GM18907 (cell line): ENCODE data around the gene HMGN1.
"Not testable (repeated sequence)": the region's sequence is repeated elsewhere in the genome, so short reads cannot be mapped to it uniquely, and the experiment has no call there.

Source experiments
- ATAC-seq: cut with Tn5 transposase; IDR thresholded peaks from one replicate; pipeline ENCODE4 v1.9.1; 2021; ENCODE audit warnings: mild to moderate bottlenecking, moderate library complexity; ENCODE audit not compliant: unreplicated experiment

Gene HMGN1

GRCh38 chr21:39369896-39370288, 21.0 kb upstream of the HMGN1 start:
- not testable (repeated sequence) for ATAC-seq

- ATAC-seq: no peak
Observed at GRCh38 chr21:39367783-39368182, 18.9 kb upstream of the HMGN1 start.

- no peak for ATAC-seq
Observed at GRCh38 chr21:39366563-39366962, 17.7 kb upstream of the HMGN1 start.

- no peak for ATAC-seq
Observed at GRCh38 chr21:39364949-39365348, 16.1 kb upstream of the HMGN1 start.

GRCh38 chr21:39363607-39364555, 15.0 kb upstream of the HMGN1 start:
- no peak for ATAC-seq

GRCh38 chr21:39362733-39363132, 13.8 kb upstream of the HMGN1 start:
- no peak for ATAC-seq

- no peak for ATAC-seq
Observed at GRCh38 chr21:39359382-39359781, 10.5 kb upstream of the HMGN1 start.

DNA sequence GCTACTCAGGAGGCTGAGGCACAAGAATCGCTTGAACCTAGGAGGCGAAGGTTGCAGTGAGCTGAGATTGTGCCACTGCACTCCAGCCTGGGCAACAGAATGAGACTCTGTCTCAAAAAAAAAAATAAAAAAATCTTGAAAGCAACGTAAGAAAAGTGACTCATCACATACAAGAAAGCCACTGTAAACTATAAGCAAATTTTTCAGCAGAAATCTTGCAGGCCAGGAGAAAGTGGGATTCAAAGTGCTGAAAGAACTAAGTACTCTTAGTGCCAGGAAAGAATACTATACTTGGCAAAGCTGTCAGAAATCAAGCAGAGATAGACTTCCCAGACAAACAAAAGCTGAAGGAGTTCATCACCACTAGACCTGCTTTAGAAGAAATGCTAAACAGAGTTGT, 4.4 kb upstream of the HMGN1 start:
- no peak for ATAC-seq

DNA sequence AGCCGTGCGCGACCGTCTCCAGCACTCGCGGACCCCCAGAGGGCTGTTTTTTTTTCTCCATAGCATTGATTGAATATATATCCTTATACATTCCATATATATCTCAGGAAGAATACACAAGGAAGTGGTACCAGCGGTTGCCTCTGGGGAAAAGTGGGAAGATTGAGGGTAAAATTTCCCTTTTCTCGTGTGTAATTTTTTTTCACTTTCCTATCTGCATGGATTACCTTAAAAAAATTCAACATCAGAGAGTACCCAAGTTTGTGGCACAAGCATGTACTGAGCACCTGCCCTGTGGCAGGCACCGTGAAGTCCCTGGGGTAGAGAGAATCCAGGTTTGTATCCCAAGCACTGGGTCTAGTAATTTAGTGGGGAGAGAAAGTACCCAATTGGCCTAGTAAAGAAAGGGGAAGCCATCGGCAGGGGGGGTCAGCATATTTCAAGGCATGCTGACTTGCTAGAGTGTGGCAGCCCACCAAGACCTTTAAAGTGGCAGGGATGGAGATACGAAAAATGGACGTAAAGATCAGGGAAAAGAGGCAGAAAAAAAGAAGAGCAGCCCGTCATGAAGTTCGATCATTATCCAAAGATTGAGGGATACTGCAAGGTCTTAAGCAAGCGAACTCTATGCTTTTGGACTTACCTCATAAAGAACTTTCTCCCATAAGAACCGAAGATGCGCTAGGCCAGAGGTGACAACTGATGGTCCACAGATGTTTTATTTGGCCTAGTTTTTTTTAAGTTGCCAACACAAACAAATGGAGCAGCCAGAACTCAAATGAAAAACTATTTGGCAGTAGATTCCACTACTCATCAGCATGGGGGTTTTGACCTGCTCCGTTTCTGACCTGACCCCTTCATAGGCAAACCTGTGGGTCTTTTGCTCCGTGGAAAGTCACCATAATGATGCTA, 1.5 kb upstream of the HMGN1 start:
- ATAC-seq: no peak

DNA sequence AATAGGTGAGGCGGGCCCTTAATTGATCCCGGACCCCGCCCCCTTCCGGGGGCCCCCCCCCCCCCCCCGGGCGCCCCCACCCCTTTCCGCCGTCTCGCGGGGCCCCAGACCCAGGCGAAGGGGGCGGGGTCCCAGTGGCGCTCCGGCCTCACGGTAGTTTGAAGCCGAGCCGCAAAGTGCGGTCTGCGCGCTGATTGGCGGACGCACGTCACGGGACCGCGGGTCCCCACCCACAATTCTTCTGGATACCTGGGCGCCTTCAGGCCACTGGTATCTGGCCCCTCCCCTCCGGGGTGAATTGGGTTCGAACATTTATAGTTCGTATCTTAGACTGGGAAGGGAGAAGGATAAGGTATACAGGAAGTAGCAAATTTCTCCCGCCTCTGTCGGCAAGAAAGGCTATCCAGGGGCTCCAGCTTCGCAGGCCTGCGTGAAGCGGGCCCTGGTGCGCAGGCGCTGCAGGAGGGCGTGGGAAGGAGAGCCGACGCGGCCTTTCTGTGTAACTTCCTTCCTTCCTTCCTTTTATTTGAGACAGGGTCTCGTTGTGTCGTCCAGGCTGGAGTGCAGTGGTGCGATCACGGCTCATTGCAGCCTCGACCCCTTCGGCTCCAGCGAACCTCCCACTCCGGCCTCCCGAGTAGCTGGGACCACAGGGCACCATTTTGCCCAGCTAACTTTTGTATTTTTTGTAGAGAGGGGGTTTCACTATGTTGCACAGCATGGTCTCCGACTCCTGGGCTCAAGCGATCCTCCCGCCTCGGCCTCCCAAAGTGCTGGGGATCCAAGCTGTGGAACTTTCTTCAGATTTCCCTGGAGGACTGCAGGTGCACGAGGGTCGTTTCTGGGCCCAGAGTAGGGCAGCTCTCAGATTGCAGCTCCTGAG, 564 bp upstream of the HMGN1 start:
- ATAC-seq: peak; percentile 89

DNA sequence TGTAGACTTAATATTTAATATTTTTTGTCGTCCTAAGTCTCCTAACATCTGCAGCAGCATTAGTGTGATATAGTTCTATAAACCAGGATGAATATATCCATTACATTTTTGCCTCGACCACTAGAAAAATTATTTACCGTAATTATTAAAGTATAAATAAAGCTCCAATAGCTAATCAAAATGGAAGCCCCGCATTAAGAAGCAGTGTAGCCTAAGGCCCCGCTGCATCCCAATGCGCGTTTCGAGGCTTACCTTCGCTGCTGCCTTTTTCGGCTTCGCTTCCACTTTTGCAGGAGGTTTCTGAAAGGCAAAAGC, 891 bp downstream of the HMGN1 start:
- no peak for ATAC-seq

GRCh38 chr21:39347537-39347936, 1.4 kb downstream of the HMGN1 start:
- no peak for ATAC-seq

DNA sequence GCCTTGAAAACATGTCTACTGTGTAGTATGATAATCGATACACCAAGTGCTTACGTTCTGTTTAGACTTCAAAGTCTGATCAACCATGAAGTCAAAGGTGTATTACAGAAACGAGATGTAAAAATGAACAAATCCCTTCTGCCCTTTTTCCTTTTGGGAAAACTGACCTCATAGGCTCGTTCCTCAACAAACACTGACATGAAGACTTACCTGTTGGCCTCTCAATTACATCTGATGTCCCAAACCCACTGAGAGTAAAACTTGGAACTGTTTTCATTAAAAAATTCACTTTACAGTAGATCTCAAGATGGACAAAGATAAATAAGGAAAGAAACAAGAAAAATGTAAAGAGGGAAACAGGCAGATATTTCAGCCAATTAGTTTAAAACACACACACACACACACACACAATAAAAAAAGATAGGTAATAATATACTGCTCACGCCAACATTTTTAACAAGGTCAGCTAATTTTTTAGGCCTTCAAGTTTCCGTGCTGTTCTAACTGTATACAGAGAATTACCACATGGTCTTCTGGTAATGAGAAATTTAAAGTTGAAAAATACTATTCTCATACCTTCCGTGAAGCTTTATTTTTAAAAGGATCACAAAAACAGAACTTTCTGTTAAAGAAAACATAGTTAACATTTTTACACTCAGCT, 2.1 kb downstream of the HMGN1 start:
- no peak for ATAC-seq

GRCh38 chr21:39346206-39346605, 2.7 kb downstream of the HMGN1 start:
- ATAC-seq: no peak

DNA sequence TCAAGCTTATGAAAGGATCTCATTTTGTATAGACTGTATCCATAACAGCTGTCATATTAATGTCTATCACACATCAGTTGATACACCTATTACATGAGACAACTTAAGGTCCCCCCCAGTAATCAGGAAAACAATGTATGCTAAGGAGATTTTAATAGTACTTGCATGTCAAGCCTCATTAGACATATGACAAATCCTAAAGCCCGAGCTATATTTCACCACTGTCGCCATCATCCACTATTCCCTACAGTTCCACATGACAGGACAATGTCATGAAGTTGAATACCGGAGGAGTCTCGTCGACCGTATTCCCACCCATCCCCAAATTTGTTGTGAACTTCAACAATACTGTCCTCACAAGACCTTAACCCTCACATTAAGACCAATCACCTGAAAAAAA, 3.4 kb downstream of the HMGN1 start:
- ATAC-seq: no peak

- no peak for ATAC-seq
Observed at GRCh38 chr21:39344848-39345247, 4.0 kb downstream of the HMGN1 start.

DNA sequence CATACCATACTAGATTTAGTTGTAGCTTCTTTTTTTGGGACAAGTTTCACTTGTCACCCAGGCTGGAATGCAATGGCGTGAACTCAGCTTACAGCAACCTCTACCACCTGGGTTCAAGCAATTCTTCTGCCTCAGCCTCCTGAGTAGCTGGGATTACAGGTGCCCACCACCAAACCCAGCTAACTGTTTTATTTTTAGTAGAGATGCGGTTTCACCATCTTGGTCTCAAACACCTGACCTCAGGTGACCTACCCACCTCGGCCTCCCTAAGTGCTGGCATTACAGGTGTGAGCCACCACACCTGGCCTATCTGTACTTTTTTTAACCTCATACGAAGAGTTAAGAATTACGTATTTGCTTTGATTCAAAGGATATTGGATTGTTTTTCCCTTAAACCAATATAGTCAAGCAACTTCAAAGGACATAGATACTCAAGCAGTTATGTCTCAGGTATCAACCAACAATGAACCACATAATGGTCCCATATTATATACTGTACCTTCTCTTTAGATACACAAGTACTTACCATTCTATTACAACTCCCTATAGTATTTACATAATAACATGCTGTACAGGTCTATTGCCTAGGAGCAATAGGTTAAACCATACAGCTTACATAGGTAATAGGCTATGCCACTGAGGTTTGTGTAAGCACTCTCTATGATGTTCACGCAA, 7.5 kb downstream of the HMGN1 start:
- no peak for ATAC-seq

GRCh38 chr21:39340687-39341086, 8.2 kb downstream of the HMGN1 start:
- ATAC-seq: no peak

- no peak for ATAC-seq
Observed at GRCh38 chr21:39339231-39339630, 9.7 kb downstream of the HMGN1 start.

DNA sequence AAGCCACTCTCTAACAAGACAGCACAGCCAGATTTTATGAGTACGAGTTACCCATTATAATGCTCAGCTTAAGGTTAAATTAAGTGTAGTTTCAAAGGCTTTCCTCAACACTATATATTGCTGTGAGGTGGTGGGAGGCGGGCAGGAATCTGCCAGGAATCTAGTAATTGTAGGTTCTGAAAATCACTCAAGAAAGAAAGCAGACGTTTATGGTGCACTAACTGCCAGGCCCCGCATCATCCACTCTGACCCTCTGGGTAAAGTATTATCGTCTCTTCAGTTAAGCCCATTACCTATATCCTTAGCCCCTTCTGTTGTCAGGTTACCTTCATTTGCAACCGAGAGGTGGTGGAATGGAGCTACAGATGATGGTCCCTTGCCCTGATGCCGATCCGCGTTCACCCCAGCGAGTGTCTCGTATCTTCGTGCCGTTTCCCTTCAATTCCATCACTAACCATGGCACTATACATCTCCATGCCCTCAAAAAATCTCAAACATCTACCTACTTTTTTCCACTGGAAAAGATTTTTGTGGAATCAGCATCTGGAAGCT, 12.4 kb downstream of the HMGN1 start:
- ATAC-seq: no peak
